ENCODE results near the gene RAB39A. TPM values are rescaled to one million over a fixed set of nuclear protein-coding genes. Genes with fewer than 3 reads are reported as not detected.
A peak's percentile ranks its signal among the peaks of the same experiment; 100 is the strongest.

RAB39A gene
- total and polyA plus RNA-seq, 9 of the 15 experiments (the other 6 are each of a cell fraction or from before 2014, with no cell fraction given), result not detected

GRCh38 chr11:108008656-108009496 is 80.6 kb downstream of the RAB39A start, which contains the start of gene CUL5 (continued):
- TF ChIP-seq ID3 (CRISPR knock-in tag; IDR thresholded peaks at IDR 0.05), result no peak
- TF ChIP-seq ID3 (tag; IDR thresholded peaks at IDR 0.05), result peak; percentile 86; the same call in 1 of the 2 replicates
- TF ChIP-seq NR2C2 (CRISPR knock-in tag; IDR thresholded peaks at IDR 0.05), result peak; percentile 77; the same call in 1 of the 2 replicates
- peak; percentile 63; the same call in 1 of the 2 replicates for TF ChIP-seq NR2C2 (tag; IDR thresholded peaks at IDR 0.05)
- 0 out of 2 replicates have a peak, but pooled peaks have one; percentile 67 for TF ChIP-seq NBN (IDR thresholded peaks at IDR 0.05; ENCODE audit: low read depth)
- 0 out of 2 replicates have a peak, but pooled peaks have one; percentile 31 for TF ChIP-seq ZSCAN29 (IDR thresholded peaks at IDR 0.05)
- TF ChIP-seq ZNF668 (CRISPR knock-in tag; IDR thresholded peaks at IDR 0.05), result no peak
- peak; percentile 51; the same call in 1 of the 2 replicates for TF ChIP-seq ELF1 (tag; IDR thresholded peaks at IDR 0.05)
- TF ChIP-seq NCOA1 (IDR thresholded peaks at IDR 0.05; ENCODE audit: low read depth), result no peak
- no peak for TF ChIP-seq MCM5 (IDR thresholded peaks at IDR 0.05; ENCODE audit: low read depth)
- peak; percentile 54; the same call in 1 of the 2 replicates for TF ChIP-seq KLF13 (tag; IDR thresholded peaks at IDR 0.05; ENCODE audit: borderline replicate concordance, low read depth)
- TF ChIP-seq ELF2 (CRISPR knock-in tag; IDR thresholded peaks at IDR 0.05), result no peak; the same call in 1 of the 2 replicates
- TF ChIP-seq ZNF174 (CRISPR knock-in tag; IDR thresholded peaks at IDR 0.05), result no peak
- peak; percentile 78 for TF ChIP-seq ARHGAP35 (IDR thresholded peaks at IDR 0.05; ENCODE audit: partially characterized antibody)
- TF ChIP-seq, protein P1, sequence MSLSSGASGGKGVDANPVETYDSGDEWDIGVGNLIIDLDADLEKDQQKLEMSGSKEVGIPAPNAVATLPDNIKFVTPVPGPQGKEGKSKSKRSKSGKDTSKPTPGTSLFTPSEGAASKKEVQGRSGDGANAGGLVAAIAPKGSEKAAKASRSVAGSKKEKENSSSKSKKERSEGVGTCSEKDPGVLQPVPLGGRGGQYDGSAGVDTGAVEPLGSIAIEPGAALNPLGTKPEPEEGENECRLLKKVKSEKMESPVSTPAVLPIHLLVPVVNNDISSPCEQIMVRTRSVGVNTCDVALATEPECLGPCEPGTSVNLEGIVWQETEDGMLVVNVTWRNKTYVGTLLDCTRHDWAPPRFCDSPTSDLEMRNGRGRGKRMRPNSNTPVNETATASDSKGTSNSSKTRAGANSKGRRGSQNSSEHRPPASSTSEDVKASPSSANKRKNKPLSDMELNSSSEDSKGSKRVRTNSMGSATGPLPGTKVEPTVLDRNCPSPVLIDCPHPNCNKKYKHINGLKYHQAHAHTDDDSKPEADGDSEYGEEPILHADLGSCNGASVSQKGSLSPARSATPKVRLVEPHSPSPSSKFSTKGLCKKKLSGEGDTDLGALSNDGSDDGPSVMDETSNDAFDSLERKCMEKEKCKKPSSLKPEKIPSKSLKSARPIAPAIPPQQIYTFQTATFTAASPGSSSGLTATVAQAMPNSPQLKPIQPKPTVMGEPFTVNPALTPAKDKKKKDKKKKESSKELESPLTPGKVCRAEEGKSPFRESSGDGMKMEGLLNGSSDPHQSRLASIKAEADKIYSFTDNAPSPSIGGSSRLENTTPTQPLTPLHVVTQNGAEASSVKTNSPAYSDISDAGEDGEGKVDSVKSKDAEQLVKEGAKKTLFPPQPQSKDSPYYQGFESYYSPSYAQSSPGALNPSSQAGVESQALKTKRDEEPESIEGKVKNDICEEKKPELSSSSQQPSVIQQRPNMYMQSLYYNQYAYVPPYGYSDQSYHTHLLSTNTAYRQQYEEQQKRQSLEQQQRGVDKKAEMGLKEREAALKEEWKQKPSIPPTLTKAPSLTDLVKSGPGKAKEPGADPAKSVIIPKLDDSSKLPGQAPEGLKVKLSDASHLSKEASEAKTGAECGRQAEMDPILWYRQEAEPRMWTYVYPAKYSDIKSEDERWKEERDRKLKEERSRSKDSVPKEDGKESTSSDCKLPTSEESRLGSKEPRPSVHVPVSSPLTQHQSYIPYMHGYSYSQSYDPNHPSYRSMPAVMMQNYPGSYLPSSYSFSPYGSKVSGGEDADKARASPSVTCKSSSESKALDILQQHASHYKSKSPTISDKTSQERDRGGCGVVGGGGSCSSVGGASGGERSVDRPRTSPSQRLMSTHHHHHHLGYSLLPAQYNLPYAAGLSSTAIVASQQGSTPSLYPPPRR (CRISPR knock-in tag; IDR thresholded peaks at IDR 0.05; ENCODE audit: borderline replicate concordance), result 0 out of 2 replicates have a peak, but pooled peaks have one; percentile 21
- TF ChIP-seq FOXP4 (CRISPR knock-in tag; IDR thresholded peaks at IDR 0.05; ENCODE audit: borderline replicate concordance), result peak; percentile 79; the same call in 1 of the 2 replicates
- no peak for TF ChIP-seq ZNF695 (CRISPR knock-in tag; IDR thresholded peaks at IDR 0.05)
- TF ChIP-seq ZNF584 (CRISPR knock-in tag; IDR thresholded peaks at IDR 0.05; ENCODE audit: low read depth), result peak; percentile 84; the same call in 1 of the 2 replicates
- TF ChIP-seq NEUROD1 (IDR thresholded peaks at IDR 0.05; ENCODE audit: borderline replicate concordance, low read depth, low read length, partially characterized antibody), result peak; percentile 40
